OCI-LY1 (cell line): Measurements from ENCODE around the gene GOLGA6C.

ENCODE experiments used
- CTCF ChIP-seq: fragments of 200-600 bp; sonication (generic), shearing (Covaris generic); IDR thresholded peaks from 2 replicates; pipeline ENCODE4 v1.5.1; 2017; ENCODE audit warnings: mild to moderate bottlenecking, antibody characterized with exemption, low read length, moderate library complexity, mixed read lengths
- EZH2 ChIP-seq: fragments of 200-600 bp; sonication (generic), shearing (Covaris generic); IDR thresholded peaks from 2 replicates; pipeline ENCODE4 v1.8.0; 2017; ENCODE audit warnings: borderline replicate concordance, mixed run types, mild to moderate bottlenecking, antibody characterized with exemption, low read length, moderate library complexity, mixed read lengths

- TF ChIP-seq CTCF: no peak
- TF ChIP-seq EZH2: no peak
Measured at GRCh38 chr15:75233504-75234190, 24.5 kb upstream of the GOLGA6C start.
